SK-N-SH (cell line): ENCODE data around the gene DNAJC17.

Experiments
- EZH2phosphoT487 ChIP-seq: fragments of 200-600 bp; sonication (generic); IDR thresholded peaks from 2 replicates; pipeline ENCODE4 v1.6.1; 2017; ENCODE audit warnings: low read depth, mixed run types, mild to moderate bottlenecking, antibody characterized with exemption, moderate library complexity, borderline replicate concordance
- FOSL2 ChIP-seq: IDR thresholded peaks from 2 replicates; pipeline ENCODE4 v1.4.0; 2012; ENCODE audit warnings: low read depth, mild to moderate bottlenecking, moderate library complexity, borderline replicate concordance
- POLR2AphosphoS5 ChIP-seq: IDR thresholded peaks from 2 replicates; pipeline ENCODE4 v1.6.1; 2012; ENCODE audit warnings: low read depth, low read length
- RAD21 ChIP-seq: IDR thresholded peaks from 2 replicates; pipeline ENCODE4 v1.6.1; 2012; ENCODE audit warnings: mild to moderate bottlenecking, low read length
- TAF1 ChIP-seq: IDR thresholded peaks from 2 replicates; pipeline ENCODE4 v1.6.1; 2012; ENCODE audit warnings: low read depth, mild to moderate bottlenecking, low read length, moderate library complexity, borderline replicate concordance
- ZBTB33 ChIP-seq: IDR thresholded peaks from 2 replicates; pipeline ENCODE4 v1.4.0; 2012; ENCODE audit warnings: low read depth, borderline replicate concordance

GRCh38 chr15:40807028-40807887 is at the start of gene DNAJC17, which contains the start of gene ZFYVE19:
- no peak for TF ChIP-seq FOSL2
- no peak for TF ChIP-seq EZH2phosphoT487
- no peak for TF ChIP-seq RAD21
- no peak; the same call in 1 of the 2 replicates for TF ChIP-seq TAF1
- peak; percentile 63; the same call in 1 of the 2 replicates for TF ChIP-seq POLR2AphosphoS5
- TF ChIP-seq ZBTB33, result peak; percentile 72; the same call in 1 of the 2 replicates
